Mesenchymal stem cell (in vitro differentiated cells and primary cell): Measurements from ENCODE around the gene PAK5.

Experiments used
- DNase-seq: peaks from one replicate; pipeline ENCODE4 v3.0.0-alpha.2; 2013
- H2AFZ ChIP-seq: one replicate; pipeline ENCODE4 v1.6.1; 2013; ENCODE audit warnings: low read depth, mild to moderate bottlenecking, control low read depth, inconsistent platforms, low read length, moderate library complexity
- H2AK5ac ChIP-seq: 2 replicates; pipeline ENCODE4 v1.6.1; 2013; ENCODE audit warnings: low read length, moderate library complexity, mild to moderate bottlenecking, inconsistent platforms; ENCODE audit not compliant: severe bottlenecking
- H2BK120ac ChIP-seq: one replicate; pipeline ENCODE4 v1.6.1; 2013; ENCODE audit warnings: low read depth, mild to moderate bottlenecking, inconsistent platforms, low read length, moderate library complexity
- H2BK12ac ChIP-seq, 2 experiments: one replicate each; pipeline ENCODE4 v1.6.1; 2013; ENCODE audit warnings: inconsistent platforms in 2 of 2, low read length in 2 of 2, mild to moderate bottlenecking in 2 of 2, moderate library complexity in 2 of 2, control low read depth in 1 of 2
- H2BK15ac ChIP-seq: one replicate; pipeline ENCODE4 v1.6.1; 2013; ENCODE audit warnings: mild to moderate bottlenecking, low read depth, inconsistent platforms; ENCODE audit not compliant: poor library complexity, severe bottlenecking
- H2BK5ac ChIP-seq: 2 replicates; pipeline ENCODE4 v1.6.1; 2013; ENCODE audit warnings: low read depth, mild to moderate bottlenecking, low read length, control low read depth, inconsistent platforms; ENCODE audit not compliant: poor library complexity, severe bottlenecking
- H3K14ac ChIP-seq, 2 experiments: one replicate each; pipeline ENCODE4 v1.6.1; 2013; ENCODE audit warnings: inconsistent platforms in 2 of 2, low read length in 2 of 2, control low read depth in 1 of 2, mild to moderate bottlenecking in 1 of 2, moderate library complexity in 1 of 2
- H3K18ac ChIP-seq, 2 experiments: one replicate each; pipeline ENCODE4 v1.6.1; 2013; ENCODE audit warnings: inconsistent platforms in 2 of 2, low read length in 2 of 2, control low read depth in 1 of 2, low read depth in 1 of 2, mild to moderate bottlenecking in 1 of 2
- H3K23ac ChIP-seq, 2 experiments: one replicate each; pipeline ENCODE4 v1.6.1; 2013; ENCODE audit warnings: inconsistent platforms in 2 of 2, low read length in 2 of 2, mild to moderate bottlenecking in 2 of 2, moderate library complexity in 2 of 2, control low read depth in 1 of 2
- H3K27ac ChIP-seq: 2 replicates; pipeline ENCODE4 v1.5.1; 2013; ENCODE audit warnings: mild to moderate bottlenecking, moderate library complexity, low read length, control low read depth, inconsistent platforms; ENCODE audit not compliant: poor library complexity, severe bottlenecking
- H3K27me3 ChIP-seq, 2 experiments: 2 replicates each; pipeline versions ENCODE4 v1.6.1 to v1.7.0; 2013; ENCODE audit warnings: low read length in 2 of 2, mild to moderate bottlenecking in 2 of 2, moderate library complexity in 2 of 2, control low read depth in 1 of 2, inconsistent platforms in 1 of 2; ENCODE audit not compliant: control insufficient read depth in 1 of 2, insufficient read depth in 1 of 2
- H3K36me3 ChIP-seq, 2 experiments: 2 replicates each; pipeline versions ENCODE4 v1.6.1 to v1.7.0; 2013; ENCODE audit warnings: low read length in 2 of 2, control low read depth in 1 of 2, inconsistent platforms in 1 of 2, low read depth in 1 of 2, mild to moderate bottlenecking in 1 of 2; ENCODE audit not compliant: insufficient read depth in 2 of 2, control insufficient read depth in 1 of 2
- H3K4ac ChIP-seq, 2 experiments: one replicate each; pipeline ENCODE4 v1.6.1; 2013; ENCODE audit warnings: inconsistent platforms in 2 of 2, low read length in 2 of 2, mild to moderate bottlenecking in 2 of 2, moderate library complexity in 2 of 2, control low read depth in 1 of 2, low read depth in 1 of 2
- H3K4me1 ChIP-seq: 2 replicates; pipeline ENCODE4 v1.6.1; 2013; ENCODE audit warnings: low read depth, low read length, control low read depth; ENCODE audit not compliant: control insufficient read depth, insufficient read depth
- H3K4me2 ChIP-seq: 2 replicates; pipeline ENCODE4 v1.6.1; 2013; ENCODE audit warnings: low read length, mild to moderate bottlenecking, inconsistent platforms; ENCODE audit not compliant: poor library complexity, severe bottlenecking
- H3K4me3 ChIP-seq, 2 experiments: 2 replicates each; pipeline versions ENCODE4 v1.5.1 to v1.7.0; 2013; ENCODE audit warnings: low read length in 2 of 2, mild to moderate bottlenecking in 2 of 2, control low read depth in 1 of 2, low read depth in 1 of 2; ENCODE audit not compliant: insufficient read depth in 1 of 2
- H3K79me1 ChIP-seq: replicated peaks from 2 replicates; pipeline ENCODE4 v1.6.1; 2013; ENCODE audit warnings: mild to moderate bottlenecking, control low read depth, low read length, inconsistent platforms; ENCODE audit not compliant: poor library complexity, severe bottlenecking
- H3K9ac ChIP-seq: 2 replicates; pipeline ENCODE4 v1.7.0; 2013; ENCODE audit warnings: mild to moderate bottlenecking, low read length, moderate library complexity
- H3K9me3 ChIP-seq: 2 replicates; pipeline ENCODE4 v1.7.0; 2013; ENCODE audit warnings: mild to moderate bottlenecking, low read length; ENCODE audit not compliant: control insufficient read depth
- H4K8ac ChIP-seq: one replicate; pipeline ENCODE4 v1.6.1; 2013; ENCODE audit warnings: inconsistent platforms, mild to moderate bottlenecking, low read length, moderate library complexity
- H4K91ac ChIP-seq: one replicate; pipeline ENCODE4 v1.6.1; 2013; ENCODE audit warnings: mild to moderate bottlenecking, low read length, inconsistent platforms
- WGBS: methylation state at CpG from one replicate; pipeline ENCODE4 v1.1.7; 2013; ENCODE audit warnings: mixed read lengths; 5-methylcytosine and 5-hydroxymethylcytosine counted together

The PAK5 gene

DNA sequence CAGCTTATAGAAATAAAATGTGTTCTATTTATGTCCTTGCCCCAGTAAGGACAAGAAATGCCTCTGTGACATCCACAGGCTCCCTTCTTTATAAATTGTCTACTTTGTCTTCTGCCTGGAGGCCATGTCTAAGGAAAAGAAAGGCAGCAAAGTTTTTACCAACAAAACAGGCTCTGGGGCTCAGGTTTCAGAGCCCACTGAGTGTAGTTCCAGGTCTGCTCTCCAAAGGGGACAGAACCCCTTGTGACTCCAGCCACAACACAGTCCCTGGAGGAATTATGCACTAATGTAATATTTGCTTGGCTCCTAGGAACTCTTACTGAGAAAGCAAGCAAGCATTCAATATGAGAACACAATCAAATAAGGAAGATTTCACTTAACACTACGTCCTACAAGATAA lies 80.1 kb downstream of the PAK5 start:
- no peak overlapping the region for H2BK12ac ChIP-seq
- no peak overlapping the region for H4K8ac ChIP-seq
- H3K9me3 ChIP-seq, result peaks cover 21% of the 10 kb centered on the region
- H3K27ac ChIP-seq, result no peak overlapping the region
- H2BK5ac ChIP-seq, result no peak overlapping the region
- no peak overlapping the region for H3K23ac ChIP-seq
- H3K4me2 ChIP-seq, result no peak overlapping the region
- no peak overlapping the region for H2BK15ac ChIP-seq
- H3K14ac ChIP-seq, result no peak overlapping the region
- H3K27me3 ChIP-seq, result no peaks in the 10 kb centered on the region
- WGBS, result no CpG with 5 or more reads among the region's 1 CpG
- no peak overlapping the region for H3K4me3 ChIP-seq
- H3K79me1 ChIP-seq, result no peaks in the 10 kb centered on the region
- H2AFZ ChIP-seq, result no peak overlapping the region
- H3K36me3 ChIP-seq, result no peaks in the 10 kb centered on the region
- no peak overlapping the region for H2AK5ac ChIP-seq
- DNase-seq, result no peak
- H4K91ac ChIP-seq, result no peak overlapping the region
- no peak overlapping the region for H3K9ac ChIP-seq
- H2BK120ac ChIP-seq, result no peak overlapping the region
- no peak overlapping the region for H3K4ac ChIP-seq
- H3K18ac ChIP-seq, result no peak overlapping the region
- H3K4me1 ChIP-seq, result no peaks in the 10 kb centered on the region

DNA sequence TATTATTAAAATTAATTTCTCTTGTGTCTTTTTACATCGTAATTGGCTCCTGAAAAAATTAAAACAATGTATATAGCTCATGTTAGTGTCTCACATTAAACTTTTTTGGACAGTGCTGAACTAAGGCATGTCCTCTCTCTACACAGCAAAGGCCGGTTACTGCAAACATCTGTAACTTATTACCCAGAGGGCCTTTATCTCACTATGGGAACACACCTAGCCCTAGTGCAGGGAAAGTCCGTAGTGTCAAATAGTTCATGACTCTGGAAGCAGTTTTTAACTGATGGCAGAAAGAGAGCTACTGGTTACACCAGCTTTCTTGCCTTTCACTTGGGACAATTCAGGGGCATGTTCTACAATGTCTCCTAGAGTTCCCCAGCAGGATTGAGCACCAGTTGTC lies 82.2 kb downstream of the PAK5 start:
- H3K4ac ChIP-seq, result no peak overlapping the region
- H2AK5ac ChIP-seq, result no peak overlapping the region
- no peaks in the 10 kb centered on the region for H3K27me3 ChIP-seq
- no peaks in the 10 kb centered on the region for H3K79me1 ChIP-seq
- H4K8ac ChIP-seq, result no peak overlapping the region
- no peak overlapping the region for H2BK15ac ChIP-seq
- no peaks in the 10 kb centered on the region for H3K4me1 ChIP-seq
- no peak overlapping the region for H3K9ac ChIP-seq
- H3K36me3 ChIP-seq, result no peaks in the 10 kb centered on the region
- H3K23ac ChIP-seq, result no peak overlapping the region
- WGBS, result 87% methylated on average over 3 of the region's 3 CpGs
- no peak overlapping the region for H2BK120ac ChIP-seq
- H2BK12ac ChIP-seq, result no peak overlapping the region
- H2AFZ ChIP-seq, result no peak overlapping the region
- no peak overlapping the region for H3K18ac ChIP-seq
- no peak overlapping the region for H3K14ac ChIP-seq
- no peak overlapping the region for H3K27ac ChIP-seq
- H3K9me3 ChIP-seq, result peaks cover 10% of the 10 kb centered on the region
- no peak for DNase-seq
- H2BK5ac ChIP-seq, result no peak overlapping the region
- H4K91ac ChIP-seq, result no peak overlapping the region
- H3K4me3 ChIP-seq, result no peak overlapping the region
- H3K4me2 ChIP-seq, result no peak overlapping the region

DNA sequence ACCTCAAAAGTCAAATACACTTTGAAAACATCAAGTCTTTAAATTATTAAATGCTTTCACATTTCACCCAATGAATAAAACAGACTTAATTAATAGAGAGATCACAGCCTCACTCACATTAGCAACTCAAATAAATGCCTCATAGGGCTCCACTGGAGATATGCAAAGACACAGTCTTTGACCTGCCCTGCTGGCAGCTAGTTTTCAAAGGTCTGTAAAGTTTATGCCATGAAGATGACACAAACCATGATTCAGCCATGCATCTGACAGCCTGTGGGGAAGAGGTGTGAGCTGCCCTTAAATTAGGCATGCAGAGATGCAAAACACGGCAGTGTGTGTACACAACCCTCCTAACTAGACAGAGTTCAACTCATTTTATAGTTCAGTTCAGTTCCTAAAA lies 83.6 kb downstream of the PAK5 start:
- Histone ChIP-seq H3K9me3 (peaks cover 3% of the 10 kb centered on the region), H4K8ac (no peak overlapping the region), H3K36me3 (no peaks in the 10 kb centered on the region), H3K4me2 (no peak overlapping the region), H4K91ac (no peak overlapping the region), H3K14ac (no peak overlapping the region), H3K18ac (no peak overlapping the region), H3K27me3 (no peaks in the 10 kb centered on the region), H2BK5ac (no peak overlapping the region), H3K4me3 (no peak overlapping the region), H2AK5ac (no peak overlapping the region), H3K9ac (no peak overlapping the region), H3K79me1 (no peaks in the 10 kb centered on the region), H2AFZ (no peak overlapping the region), H2BK120ac (no peak overlapping the region), H3K4ac (no peak overlapping the region), H2BK12ac (no peak overlapping the region), H3K27ac (no peak overlapping the region), H3K23ac (no peak overlapping the region), H3K4me1 (no peaks in the 10 kb centered on the region), H2BK15ac (no peak overlapping the region)
- 55% methylated on average over 1 of the region's 1 CpG for WGBS
- DNase-seq, result no peak

DNA sequence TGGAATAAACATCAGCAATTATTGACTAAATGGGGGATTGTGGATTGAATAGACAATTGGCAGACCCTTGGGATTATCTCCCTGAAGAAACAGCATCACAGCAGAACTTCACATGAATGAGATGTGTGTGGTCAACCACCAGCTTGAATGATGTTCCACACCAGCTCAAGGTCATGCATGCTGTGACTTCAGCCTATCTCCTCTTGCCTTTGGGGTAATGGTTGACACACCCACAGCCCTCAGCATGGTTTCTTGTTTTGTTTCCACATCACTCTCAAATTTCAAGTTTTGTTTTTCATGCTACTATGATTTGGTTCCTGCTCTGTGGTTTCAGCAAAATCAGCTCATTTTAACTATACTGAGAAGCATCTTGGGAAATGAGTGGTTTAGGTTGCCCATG lies 94.3 kb downstream of the PAK5 start:
- H3K27ac ChIP-seq, result no peak overlapping the region
- H4K91ac ChIP-seq, result no peak overlapping the region
- H3K9ac ChIP-seq, result no peak overlapping the region
- no peak overlapping the region for H2AK5ac ChIP-seq
- no peak overlapping the region for H2AFZ ChIP-seq
- no peak for DNase-seq
- H3K27me3 ChIP-seq, result no peaks in the 10 kb centered on the region
- H3K14ac ChIP-seq, result no peak overlapping the region
- H2BK12ac ChIP-seq, result no peak overlapping the region
- no peak overlapping the region for H3K23ac ChIP-seq
- no peak overlapping the region for H2BK15ac ChIP-seq
- no peaks in the 10 kb centered on the region for H3K79me1 ChIP-seq
- H3K4me1 ChIP-seq, result no peaks in the 10 kb centered on the region
- no peaks in the 10 kb centered on the region for H3K36me3 ChIP-seq
- no peak overlapping the region for H3K4me2 ChIP-seq
- no peak overlapping the region for H3K4me3 ChIP-seq
- H3K9me3 ChIP-seq, result no peaks in the 10 kb centered on the region
- no peak overlapping the region for H2BK120ac ChIP-seq
- no peak overlapping the region for H2BK5ac ChIP-seq
- no peak overlapping the region for H3K4ac ChIP-seq
- H4K8ac ChIP-seq, result no peak overlapping the region
- H3K18ac ChIP-seq, result no peak overlapping the region
